ENCODE measurements around the gene PTX4.
A peak's percentile ranks its signal among the peaks of the same experiment; 100 is the strongest.

The PTX4 gene

DNA sequence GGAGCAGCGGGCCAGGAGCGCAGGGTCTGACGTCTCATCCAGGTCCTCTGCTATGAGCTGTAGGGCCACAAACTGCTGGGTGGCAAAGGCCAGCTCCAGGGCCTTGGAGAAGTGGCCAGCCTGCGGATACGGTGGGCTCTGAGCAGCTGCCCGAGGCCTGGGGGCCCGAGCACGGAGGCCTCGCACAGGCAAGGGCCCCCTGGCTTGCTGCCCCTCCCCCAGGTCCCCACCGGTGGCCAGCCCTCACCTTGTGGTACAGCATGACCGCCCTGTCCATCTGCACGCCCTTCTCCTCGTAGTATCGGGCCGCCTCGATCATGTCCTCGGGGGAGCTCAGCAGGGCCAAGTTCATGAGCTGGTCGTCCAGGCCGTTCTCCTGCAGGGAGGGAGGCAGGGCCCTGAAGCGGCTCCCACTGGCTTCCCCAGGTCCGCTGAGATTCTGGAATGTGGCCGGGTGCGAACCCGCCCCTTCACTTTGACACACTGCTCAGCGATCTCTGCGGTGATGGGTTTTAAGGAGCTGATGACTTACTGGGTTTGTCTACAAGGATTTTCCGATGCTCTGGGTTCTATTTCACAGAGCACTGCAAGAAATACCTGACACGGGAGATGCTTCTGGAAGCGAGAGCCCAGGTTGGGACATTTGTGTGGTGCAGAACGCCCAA, 35.0 kb upstream of the PTX4 start:
- no peak for DNase-seq

DNA sequence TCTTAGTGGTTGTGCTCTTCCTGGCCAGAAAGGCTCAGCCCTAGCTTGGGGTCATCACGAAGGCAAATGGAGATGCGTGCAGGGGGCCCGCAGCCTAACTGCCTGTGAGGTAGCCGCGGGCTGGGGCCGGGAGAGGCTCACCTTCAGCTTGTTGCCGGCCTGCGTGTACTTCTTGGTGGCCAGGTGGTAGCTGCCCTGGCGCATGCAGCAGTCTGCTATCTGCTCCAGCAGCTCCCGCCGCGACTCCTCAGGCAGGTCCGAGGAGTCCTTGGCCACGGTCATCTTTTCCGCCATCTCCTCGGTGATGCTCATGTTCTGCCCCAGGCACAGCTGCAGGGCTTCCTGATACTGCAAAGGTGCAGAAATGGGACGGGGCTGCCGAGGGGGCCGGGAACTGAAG, 31.7 kb upstream of the PTX4 start:
- no peak for DNase-seq

DNA sequence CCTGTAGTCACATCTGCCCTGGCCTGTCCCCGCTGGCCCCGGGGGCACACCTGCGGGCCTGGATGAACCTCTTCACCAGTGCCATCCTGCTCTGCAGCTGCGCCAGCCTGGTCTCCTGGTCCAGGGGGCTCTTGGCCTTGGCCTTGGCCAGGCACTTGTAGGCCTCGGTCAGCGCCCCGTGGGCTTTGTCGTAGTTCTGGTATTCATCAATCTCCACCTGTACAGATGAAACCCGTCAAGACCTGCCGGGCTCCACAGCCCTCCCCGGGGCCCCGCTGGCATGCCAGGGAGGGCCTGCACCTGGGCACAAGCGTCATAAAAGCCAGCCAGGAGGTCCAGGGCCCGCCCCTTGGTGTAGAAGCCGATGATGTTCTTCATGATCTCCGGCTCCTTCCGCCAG, 31.1 kb upstream of the PTX4 start:
- DNase-seq: no peak

DNA sequence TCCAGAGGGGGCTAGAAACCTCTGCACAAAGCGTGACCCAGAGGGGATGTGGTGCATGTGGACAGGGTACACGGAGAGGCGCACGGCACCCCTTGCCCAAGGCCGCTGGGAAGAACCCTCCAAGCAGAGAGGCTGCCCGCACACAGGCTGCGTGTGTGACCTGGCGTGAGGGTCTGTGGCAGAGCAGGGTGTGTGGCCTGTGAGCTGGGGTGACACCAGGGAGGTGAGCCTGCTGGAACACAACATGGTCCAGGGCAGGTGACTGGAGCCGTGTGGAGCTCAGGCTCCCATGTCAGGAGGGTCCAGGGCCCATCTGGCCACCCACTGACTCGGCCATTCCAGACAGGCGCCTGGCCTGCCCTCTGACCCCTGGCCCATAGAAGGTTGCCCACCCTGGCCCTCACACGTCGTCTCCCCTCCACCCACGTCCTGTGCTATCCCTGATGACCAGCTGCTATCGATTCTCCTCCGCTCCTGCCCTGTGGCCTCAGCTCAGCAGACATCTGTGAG, 29.9 kb upstream of the PTX4 start:
- DNase-seq: no peak

GRCh38 chr16:1514507-1514906, 25.8 kb upstream of the PTX4 start:
- DNase-seq: no peak

GRCh38 chr16:1512774-1513173, 24.0 kb upstream of the PTX4 start:
- no peak for DNase-seq

DNA sequence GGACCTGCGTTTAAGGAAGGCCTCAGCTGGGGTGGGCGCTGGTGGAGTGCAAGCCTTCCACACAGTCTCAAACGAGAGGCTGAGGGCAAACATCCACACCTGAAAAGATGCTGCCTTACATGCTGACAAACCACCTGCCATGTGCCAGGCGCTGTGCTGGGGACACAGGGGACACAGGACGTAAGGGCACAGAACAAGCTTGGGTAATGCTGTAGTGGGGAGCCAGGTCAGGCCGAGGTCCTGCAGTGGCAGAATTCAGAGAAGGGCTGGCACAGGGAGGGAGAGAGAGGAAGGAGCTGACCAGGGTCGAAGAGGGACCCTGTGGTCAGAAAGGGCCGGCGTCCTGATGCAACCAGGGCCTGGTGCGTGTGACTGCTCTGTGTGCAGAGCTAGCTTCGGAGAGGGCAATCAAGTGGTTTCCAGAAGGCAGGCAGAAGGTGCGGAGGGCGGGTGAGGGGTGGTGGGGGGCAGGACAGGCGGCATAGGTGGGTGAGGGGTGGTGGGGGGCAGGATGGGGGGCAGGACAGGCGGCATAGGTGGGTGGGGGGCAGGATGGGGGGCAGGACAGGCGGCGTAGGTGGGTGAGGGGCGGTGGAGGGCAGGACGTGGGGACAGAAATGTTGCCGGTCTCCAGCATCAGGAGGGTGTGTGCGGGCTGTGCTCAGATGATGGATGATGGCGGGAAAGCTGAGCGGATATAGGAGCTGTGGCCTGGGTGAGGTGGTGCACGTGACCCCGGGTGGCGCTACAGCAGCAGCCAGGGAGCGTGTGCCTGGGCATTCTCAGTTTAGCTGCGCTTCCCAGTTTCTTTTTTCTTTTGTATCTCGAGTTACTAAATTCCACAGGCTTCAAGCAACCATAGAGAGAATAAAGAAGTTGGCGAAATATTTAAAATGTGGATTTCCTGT, 23.2 kb upstream of the PTX4 start:
- peak in 2 of 3 experiments; percentile 39 to 44 for DNase-seq

DNA sequence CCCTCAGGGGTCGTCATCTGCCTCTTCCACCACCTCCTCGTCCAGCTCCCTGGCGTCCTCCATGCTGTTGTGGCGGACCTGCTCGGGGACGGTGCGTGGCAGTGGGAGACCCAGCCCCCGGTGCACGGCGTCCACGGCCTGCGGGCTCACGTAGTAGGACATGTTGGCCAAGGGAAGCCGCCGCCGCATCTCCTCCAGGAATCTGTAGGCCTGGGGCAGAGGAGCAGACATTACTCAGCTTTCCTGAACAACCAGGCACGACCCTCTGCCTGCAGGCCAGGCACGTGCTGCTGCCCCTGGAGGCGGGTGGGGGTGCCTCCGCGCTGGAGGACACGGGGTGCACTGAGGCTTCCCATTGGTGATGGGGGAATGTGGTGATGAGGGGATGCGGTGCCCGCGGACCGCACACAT, 22.2 kb upstream of the PTX4 start:
- DNase-seq: no peak

DNA sequence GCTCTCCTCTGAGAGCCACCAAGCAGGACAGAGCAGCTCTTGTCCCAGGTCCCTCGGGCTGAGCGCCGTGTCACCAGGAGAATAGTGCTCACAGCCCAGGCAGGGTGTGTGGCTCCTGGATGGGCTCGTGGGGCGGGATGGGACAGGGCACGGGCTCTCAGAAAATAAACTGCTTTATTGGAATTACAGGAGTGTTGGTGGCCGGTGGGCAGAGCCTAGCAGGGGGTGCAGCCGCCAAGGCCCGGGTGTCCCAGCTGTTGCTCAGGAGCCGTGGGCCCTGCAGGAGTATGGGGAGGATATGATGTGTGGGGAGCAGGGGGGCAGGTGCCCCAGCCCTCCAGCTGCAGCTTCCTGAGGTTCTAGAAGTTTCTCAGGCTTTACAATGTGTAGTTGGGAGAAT, 21.5 kb upstream of the PTX4 start:
- DNase-seq: no peak

DNA sequence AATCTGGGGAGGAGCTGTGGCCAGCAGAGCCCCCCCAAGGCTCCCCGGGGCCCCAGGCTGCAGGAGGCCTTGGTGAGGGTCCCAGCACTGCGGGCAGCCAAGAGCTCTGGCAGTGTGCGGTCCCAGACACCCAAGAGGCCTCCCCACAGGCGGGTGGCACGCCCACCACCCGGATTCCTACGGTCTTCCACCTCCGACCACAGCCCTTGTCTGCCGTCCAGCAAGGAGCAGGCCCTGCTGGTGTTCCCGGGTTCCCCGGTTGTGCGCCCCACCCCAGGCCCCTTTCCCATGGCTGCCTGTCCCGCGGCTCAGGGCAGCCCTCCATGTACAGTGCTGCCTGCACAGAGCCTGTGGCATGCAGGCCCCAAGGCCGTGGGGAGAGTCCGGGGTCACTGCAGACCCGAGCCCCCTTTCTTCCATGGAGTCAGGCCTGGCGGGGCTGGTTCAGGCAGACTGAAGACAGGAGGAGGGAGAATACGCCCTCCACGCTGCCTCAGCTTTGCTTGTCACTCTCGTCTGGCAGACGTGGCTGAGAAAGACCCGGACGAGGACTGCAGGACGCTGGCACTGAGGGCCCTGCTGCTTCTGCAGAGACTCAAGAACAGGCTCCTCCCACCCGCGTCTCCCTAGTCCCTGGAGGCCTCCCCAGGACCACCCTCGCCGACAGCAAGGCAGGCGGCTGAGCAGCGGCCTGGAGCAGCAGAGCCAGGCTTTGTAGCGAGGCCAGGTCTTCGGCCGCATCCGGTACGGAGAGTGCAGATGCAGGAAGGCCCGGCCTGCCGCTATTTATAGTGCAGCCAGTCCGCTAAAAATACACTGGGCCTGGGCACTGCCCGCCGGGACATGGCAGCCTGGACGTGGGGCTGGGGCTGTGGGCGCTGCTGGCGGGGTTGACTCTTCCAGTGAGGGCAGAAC, 20.8 kb upstream of the PTX4 start:
- no peak for DNase-seq

DNA sequence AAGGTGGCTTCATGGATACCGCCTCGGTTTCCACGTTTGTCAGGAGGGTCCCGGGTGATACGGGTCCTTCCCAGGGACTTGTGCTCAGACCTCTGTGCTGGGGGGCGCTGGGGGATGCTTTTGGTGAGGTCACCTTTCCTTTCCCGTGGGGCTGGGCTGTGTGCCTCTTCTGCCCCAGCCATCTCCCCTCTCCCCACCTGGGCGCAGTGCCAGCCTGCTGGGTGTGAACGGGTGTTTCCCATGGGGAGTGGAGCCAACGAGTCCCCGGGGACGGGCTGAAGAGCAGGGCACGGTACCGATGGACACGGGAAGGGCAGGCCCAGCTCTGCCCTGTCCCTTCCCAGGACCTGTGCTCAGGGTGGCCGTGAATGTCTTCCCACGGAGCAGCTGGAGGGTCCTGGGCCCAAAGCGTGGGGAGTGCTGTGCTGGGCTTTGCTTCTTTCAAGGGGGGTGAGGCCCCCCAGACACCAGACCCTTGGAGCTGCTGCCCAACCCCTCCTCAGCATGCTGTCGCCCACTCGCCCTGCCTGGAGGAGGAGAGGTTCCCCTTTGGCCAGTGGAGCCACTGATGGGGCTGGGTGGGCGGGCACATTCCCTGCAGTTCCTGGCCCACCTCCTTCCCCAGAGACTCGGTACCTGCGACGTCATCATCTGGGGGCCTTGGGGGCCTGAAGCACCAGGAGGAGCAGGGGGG, 19.9 kb upstream of the PTX4 start:
- DNase-seq: no peak

DNA sequence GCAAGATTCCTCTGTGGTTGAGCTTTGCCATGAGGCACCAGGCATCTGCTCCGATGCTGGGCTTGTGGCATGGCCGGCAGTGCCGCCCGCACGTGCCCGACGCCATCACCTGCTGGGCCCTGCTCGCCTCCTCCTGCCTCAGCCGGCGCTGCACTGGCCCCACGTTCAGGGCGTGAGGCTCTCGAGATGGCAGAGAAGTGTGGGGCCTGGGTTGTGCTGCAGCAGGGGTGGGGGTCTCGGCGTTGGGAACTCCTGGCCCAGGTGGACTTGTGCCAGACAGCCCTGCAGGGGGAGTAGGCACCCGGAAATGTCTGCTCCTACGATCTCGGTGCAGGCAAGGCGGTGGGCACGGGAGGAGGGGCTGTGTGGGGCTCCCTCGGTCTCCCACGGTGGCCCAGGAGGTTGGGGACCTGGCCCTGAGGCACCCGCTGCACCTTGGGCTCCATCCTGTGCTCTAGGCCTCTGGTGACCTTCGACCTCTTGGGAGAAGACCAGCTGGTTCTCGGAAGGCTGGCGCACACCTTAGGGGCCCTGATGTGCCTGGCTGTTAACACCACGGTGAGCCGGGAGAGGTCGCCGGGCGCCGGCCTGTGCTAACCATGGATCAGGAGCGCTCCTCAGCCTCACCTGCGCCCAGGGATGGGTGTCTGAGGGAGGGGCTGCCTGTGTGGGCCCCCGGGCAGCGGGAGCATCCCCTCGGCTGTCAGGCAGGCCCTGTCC, 17.9 kb upstream of the PTX4 start:
- no peak for DNase-seq

GRCh38 chr16:1505912-1506311, 17.2 kb upstream of the PTX4 start:
- DNase-seq: no peak

DNA sequence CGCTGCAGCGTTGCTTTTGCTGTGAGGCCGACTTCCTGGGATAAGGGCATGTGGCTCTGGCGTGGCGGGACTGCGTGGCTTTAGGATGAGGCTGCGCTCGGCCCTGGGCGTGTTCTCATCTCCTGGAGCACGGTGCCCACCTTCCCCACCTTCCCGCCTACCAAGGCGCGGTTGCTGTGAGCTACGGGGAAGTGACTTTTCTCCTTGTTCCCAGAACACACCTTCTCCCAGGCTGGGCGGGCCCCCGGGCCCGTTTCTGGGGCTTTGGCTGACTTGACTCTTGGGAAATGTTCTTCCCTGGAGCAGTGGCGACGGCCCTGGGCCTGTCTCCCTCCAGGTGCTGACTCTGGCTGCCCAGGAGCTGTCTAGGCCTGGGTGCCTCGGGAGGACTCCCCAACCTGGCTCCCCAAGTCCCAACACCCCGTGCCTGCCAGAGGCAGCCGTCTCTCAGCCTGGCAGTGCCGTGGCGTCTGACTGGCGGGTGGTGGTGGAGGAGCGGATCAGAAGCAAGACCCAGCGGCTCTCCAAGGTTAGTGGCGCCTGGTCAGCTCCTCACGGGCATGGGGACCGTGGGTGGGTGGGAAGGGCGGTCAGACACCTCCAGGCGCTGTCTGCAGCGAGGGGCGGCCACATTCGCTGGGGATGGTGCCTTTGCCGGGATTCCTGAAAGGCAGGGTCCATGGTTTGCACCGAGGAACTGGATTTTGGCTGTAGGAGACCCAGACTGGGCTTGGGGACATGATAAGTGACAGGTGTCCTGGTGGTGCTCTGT, 16.5 kb upstream of the PTX4 start:
- no peak for DNase-seq

- DNase-seq: no peak
Measured at GRCh38 chr16:1503110-1503955, 14.6 kb upstream of the PTX4 start.

GRCh38 chr16:1502092-1503004, 13.6 kb upstream of the PTX4 start:
- DNase-seq: no peak

GRCh38 chr16:1501630-1502029, 12.9 kb upstream of the PTX4 start:
- DNase-seq: no peak

- DNase-seq: no peak
Measured at GRCh38 chr16:1500465-1501150, 11.9 kb upstream of the PTX4 start.

Measured in NCI-H1417 (cell line).